ENCODE data around the gene GSE1.

The GSE1 gene

GRCh38 chr16:85660843-85661739 lies 48.0 kb downstream of the GSE1 start:
- H3K4me1 ChIP-seq (ENCODE audit: control insufficient read depth, insufficient read depth, low read length): peaks cover 4% of the 10 kb centered on the region
- H3K4me3 ChIP-seq (ENCODE audit: low read length): no peak overlapping the region
- H3K9ac ChIP-seq (ENCODE audit: low read length): no peak overlapping the region
- no peaks in the 10 kb centered on the region for H3K9me3 ChIP-seq (ENCODE audit: control insufficient read depth, low read length)
- H3K36me3 ChIP-seq (ENCODE audit: control insufficient read depth, insufficient read depth, low read length): peaks cover 35% of the 10 kb centered on the region
- H3K27me3 ChIP-seq (ENCODE audit: control insufficient read depth, insufficient read depth, low read length): no peaks in the 10 kb centered on the region

- no peak overlapping the region for H3K9ac ChIP-seq (ENCODE audit: low read length)
- no peaks in the 10 kb centered on the region for H3K9me3 ChIP-seq (ENCODE audit: control insufficient read depth, low read length)
- no peak overlapping the region for H3K4me3 ChIP-seq (ENCODE audit: low read length)
- peaks cover 41% of the 10 kb centered on the region for H3K36me3 ChIP-seq (ENCODE audit: control insufficient read depth, insufficient read depth, low read length)
- H3K4me1 ChIP-seq (ENCODE audit: control insufficient read depth, insufficient read depth, low read length): peaks cover 4% of the 10 kb centered on the region
- H3K27me3 ChIP-seq (ENCODE audit: control insufficient read depth, insufficient read depth, low read length): no peaks in the 10 kb centered on the region
These were observed 48.8 kb downstream of the GSE1 start for GRCh38 chr16:85661740-85662481.

DNA sequence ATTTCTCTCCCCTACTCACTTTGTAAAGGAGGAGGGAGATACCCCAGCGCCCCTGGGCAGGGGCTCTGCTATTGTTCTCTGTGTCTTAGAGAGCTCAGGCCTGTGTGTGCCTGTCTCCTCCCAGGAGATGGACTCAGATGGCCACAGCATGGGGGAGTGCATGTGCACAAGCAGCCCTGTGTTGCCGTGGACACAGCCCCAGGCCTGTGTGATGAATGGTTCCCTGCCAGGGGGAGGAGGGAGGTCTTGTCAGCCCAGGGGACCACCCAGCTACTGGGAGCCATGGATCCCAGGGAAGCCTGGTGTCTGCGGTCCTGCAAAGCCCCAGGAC lies 49.3 kb downstream of the GSE1 start:
- peaks cover 45% of the 10 kb centered on the region for H3K36me3 ChIP-seq (ENCODE audit: control insufficient read depth, insufficient read depth, low read length)
- no peaks in the 10 kb centered on the region for H3K27me3 ChIP-seq (ENCODE audit: control insufficient read depth, insufficient read depth, low read length)
- H3K4me1 ChIP-seq (ENCODE audit: control insufficient read depth, insufficient read depth, low read length): peaks cover 4% of the 10 kb centered on the region
- H3K9me3 ChIP-seq (ENCODE audit: control insufficient read depth, low read length): no peaks in the 10 kb centered on the region
- H3K9ac ChIP-seq (ENCODE audit: low read length): no peak overlapping the region
- H3K4me3 ChIP-seq (ENCODE audit: low read length): no peak overlapping the region

DNA sequence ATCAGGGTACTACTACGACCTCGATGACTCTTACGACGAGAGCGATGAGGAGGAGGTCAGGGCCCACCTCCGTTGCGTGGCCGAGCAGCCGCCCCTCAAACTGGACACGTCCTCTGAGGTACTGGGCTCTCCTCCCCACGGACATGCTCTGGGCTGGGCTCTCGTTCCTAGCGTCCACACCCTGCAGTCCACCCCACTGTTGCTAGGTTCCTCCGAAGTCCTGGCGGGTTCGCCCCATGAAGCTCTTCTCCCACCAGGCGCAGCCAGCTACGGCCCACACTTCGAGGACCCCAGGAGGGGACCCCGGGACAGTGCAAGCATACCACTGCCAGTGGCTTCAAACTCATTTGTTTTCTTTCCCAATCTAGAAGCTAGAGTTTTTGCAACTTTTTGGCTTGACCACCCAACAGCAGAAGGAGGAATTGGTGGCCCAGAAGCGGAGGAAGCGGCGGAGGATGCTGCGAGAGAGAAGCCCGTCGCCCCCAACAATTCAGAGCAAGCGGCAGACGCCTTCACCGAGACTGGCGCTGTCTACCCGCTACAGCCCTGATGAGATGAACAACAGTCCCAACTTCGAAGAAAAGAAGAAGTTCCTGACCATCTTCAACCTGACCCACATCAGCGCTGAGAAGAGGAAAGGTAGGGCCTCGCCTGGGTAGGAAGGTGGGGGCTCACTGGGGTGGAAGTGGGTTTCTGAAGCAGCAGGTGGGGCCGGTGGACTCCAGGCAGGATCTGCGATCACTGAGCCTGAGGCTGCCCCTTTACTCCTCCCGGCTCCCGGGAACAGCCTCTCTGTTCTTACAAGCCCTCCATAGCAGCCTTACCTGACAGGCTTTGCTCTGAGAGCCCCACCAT lies 50.1 kb downstream of the GSE1 start:
- Histone ChIP-seq H3K9me3 (ENCODE audit: control insufficient read depth, low read length) (no peaks in the 10 kb centered on the region), H3K9ac (ENCODE audit: low read length) (no peak overlapping the region), H3K4me1 (ENCODE audit: control insufficient read depth, insufficient read depth, low read length) (peaks cover 4% of the 10 kb centered on the region), H3K36me3 (ENCODE audit: control insufficient read depth, insufficient read depth, low read length) (peaks cover 44% of the 10 kb centered on the region), H3K4me3 (ENCODE audit: low read length) (no peak overlapping the region), H3K27me3 (ENCODE audit: control insufficient read depth, insufficient read depth, low read length) (no peaks in the 10 kb centered on the region)

- Histone ChIP-seq H3K4me1 (ENCODE audit: control insufficient read depth, insufficient read depth, low read length) (peaks cover 4% of the 10 kb centered on the region), H3K9ac (ENCODE audit: low read length) (no peak overlapping the region), H3K4me3 (ENCODE audit: low read length) (no peak overlapping the region), H3K9me3 (ENCODE audit: control insufficient read depth, low read length) (no peaks in the 10 kb centered on the region), H3K36me3 (ENCODE audit: control insufficient read depth, insufficient read depth, low read length) (peaks cover 37% of the 10 kb centered on the region), H3K27me3 (ENCODE audit: control insufficient read depth, insufficient read depth, low read length) (no peaks in the 10 kb centered on the region)
These were observed 50.8 kb downstream of the GSE1 start for GRCh38 chr16:85663891-85664321.

GRCh38 chr16:85664580-85665372 lies 51.7 kb downstream of the GSE1 start:
- Histone ChIP-seq H3K36me3 (ENCODE audit: control insufficient read depth, insufficient read depth, low read length) (peaks cover 33% of the 10 kb centered on the region), H3K9me3 (ENCODE audit: control insufficient read depth, low read length) (no peaks in the 10 kb centered on the region), H3K4me1 (ENCODE audit: control insufficient read depth, insufficient read depth, low read length) (peaks cover 4% of the 10 kb centered on the region), H3K4me3 (ENCODE audit: low read length) (no peak overlapping the region), H3K27me3 (ENCODE audit: control insufficient read depth, insufficient read depth, low read length) (no peaks in the 10 kb centered on the region), H3K9ac (ENCODE audit: low read length) (no peak overlapping the region)

DNA sequence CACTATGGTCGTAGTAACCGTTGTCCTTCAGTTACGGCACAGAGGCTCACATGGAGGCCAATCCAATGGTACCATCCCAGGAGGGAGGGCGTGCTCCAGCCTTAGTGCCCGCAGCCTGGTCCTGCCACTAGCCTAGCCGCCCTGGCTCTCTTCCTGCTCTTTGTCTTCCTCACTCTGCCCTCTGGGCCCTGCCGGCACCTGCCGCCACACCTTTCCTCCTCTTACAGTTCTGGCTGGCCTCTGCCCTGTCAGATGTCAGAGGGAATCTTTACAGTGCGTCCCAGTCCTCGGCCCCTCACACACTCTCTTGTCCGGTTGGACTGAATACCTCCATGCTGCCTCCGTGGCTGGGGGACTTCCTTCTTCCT lies 52.2 kb downstream of the GSE1 start:
- Histone ChIP-seq H3K4me1 (ENCODE audit: control insufficient read depth, insufficient read depth, low read length) (peaks cover 4% of the 10 kb centered on the region), H3K36me3 (ENCODE audit: control insufficient read depth, insufficient read depth, low read length) (peaks cover 33% of the 10 kb centered on the region), H3K4me3 (ENCODE audit: low read length) (no peak overlapping the region), H3K27me3 (ENCODE audit: control insufficient read depth, insufficient read depth, low read length) (no peaks in the 10 kb centered on the region), H3K9ac (ENCODE audit: low read length) (no peak overlapping the region), H3K9me3 (ENCODE audit: control insufficient read depth, low read length) (no peaks in the 10 kb centered on the region)

- Histone ChIP-seq H3K36me3 (ENCODE audit: control insufficient read depth, insufficient read depth, low read length) (peaks cover 33% of the 10 kb centered on the region), H3K27me3 (ENCODE audit: control insufficient read depth, insufficient read depth, low read length) (no peaks in the 10 kb centered on the region), H3K9me3 (ENCODE audit: control insufficient read depth, low read length) (no peaks in the 10 kb centered on the region), H3K4me1 (ENCODE audit: control insufficient read depth, insufficient read depth, low read length) (peaks cover 4% of the 10 kb centered on the region), H3K4me3 (ENCODE audit: low read length) (no peak overlapping the region), H3K9ac (ENCODE audit: low read length) (no peak overlapping the region)
These were observed 52.8 kb downstream of the GSE1 start for GRCh38 chr16:85665929-85666328.

GRCh38 chr16:85667261-85667660 lies 54.1 kb downstream of the GSE1 start:
- no peaks in the 10 kb centered on the region for H3K9me3 ChIP-seq (ENCODE audit: control insufficient read depth, low read length)
- no peak overlapping the region for H3K4me3 ChIP-seq (ENCODE audit: low read length)
- H3K27me3 ChIP-seq (ENCODE audit: control insufficient read depth, insufficient read depth, low read length): no peaks in the 10 kb centered on the region
- peaks cover 42% of the 10 kb centered on the region for H3K36me3 ChIP-seq (ENCODE audit: control insufficient read depth, insufficient read depth, low read length)
- H3K4me1 ChIP-seq (ENCODE audit: control insufficient read depth, insufficient read depth, low read length): peaks cover 4% of the 10 kb centered on the region
- H3K9ac ChIP-seq (ENCODE audit: low read length): no peak overlapping the region

- Histone ChIP-seq H3K9ac (ENCODE audit: low read length) (no peak overlapping the region), H3K27me3 (ENCODE audit: control insufficient read depth, insufficient read depth, low read length) (no peaks in the 10 kb centered on the region), H3K4me3 (ENCODE audit: low read length) (no peak overlapping the region), H3K4me1 (ENCODE audit: control insufficient read depth, insufficient read depth, low read length) (peaks cover 4% of the 10 kb centered on the region), H3K36me3 (ENCODE audit: control insufficient read depth, insufficient read depth, low read length) (peaks cover 37% of the 10 kb centered on the region), H3K9me3 (ENCODE audit: control insufficient read depth, low read length) (no peaks in the 10 kb centered on the region)
These were observed 54.8 kb downstream of the GSE1 start for GRCh38 chr16:85667841-85668413.
